Panc1 (cell line): ENCODE measurements around the gene TXNRD3.
A peak's percentile ranks its signal among the peaks of the same experiment; 100 is the strongest.

ENCODE experiments used
- CTCF ChIP-seq: fragments of 450-650 bp; IDR thresholded peaks from 2 replicates; pipeline ENCODE4 v1.5.1; 2017; ENCODE audit warnings: mild to moderate bottlenecking
- POLR2AphosphoS5 ChIP-seq: IDR thresholded peaks from 2 replicates; pipeline ENCODE4 v1.6.1; 2012; ENCODE audit warnings: mild to moderate bottlenecking, low read depth, low read length, moderate library complexity
- REST ChIP-seq, 2 experiments: IDR thresholded peaks; 2 replicates each; pipeline ENCODE4 v1.6.1; 2011 to 2012; ENCODE audit warnings: low read depth in 2 of 2, control low read depth in 1 of 2, low read length in 1 of 2, mild to moderate bottlenecking in 1 of 2, moderate library complexity in 1 of 2; ENCODE audit not compliant: insufficient read depth in 1 of 2

GRCh38 chr3:126654571-126655383, at the start of gene TXNRD3:
- peak; percentile 84 for TF ChIP-seq POLR2AphosphoS5
- no peak for TF ChIP-seq REST (IDR thresholded peaks at IDR 0.05; ENCODE audit: insufficient read depth in 1 of 2, low read depth in 2 of 2, low read length in 1 of 2)
- peak; percentile 48 for TF ChIP-seq CTCF
